NCI-H748 (cell line): ENCODE results near the gene CDCA3.

ENCODE experiments used
- DNase-seq: peaks from one replicate; lab custom pipeline; 2025; ENCODE audit not compliant: unreplicated experiment; lab: John Stamatoyannopoulos, UW

The CDCA3 gene

DNA sequence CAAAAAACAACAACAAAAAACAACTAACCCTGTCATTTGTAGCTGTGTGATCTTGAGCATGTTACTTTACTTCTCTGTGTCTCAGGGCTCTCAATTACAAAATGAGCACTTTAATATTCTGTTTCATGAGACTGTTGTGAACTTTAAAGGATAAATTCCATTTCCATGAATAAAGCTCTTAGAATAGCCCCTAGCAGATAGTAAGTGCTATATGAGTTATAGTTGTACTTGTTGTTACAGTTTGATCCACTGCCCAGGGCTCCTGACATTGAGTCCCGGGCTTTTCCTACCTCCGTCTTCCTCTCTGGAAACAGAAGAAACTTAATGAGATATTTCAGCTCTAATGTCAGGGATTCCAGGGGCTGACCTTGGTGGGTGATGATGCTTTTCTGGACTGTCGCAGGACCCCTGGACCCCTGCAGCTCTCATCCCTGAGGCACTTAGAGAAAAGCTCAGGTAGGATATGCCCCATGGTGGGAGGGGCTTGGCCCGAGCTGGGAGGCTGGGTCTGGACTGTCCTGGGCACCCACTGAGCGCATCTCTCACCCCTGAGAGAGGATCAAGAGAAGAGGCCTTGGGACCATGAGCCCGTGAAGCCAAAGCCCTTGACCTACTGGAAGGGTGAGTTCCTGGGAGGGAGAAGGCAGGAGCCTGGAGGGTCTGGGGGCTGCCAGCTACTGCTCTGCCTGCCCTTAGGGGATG, 17.7 kb downstream of the CDCA3 start:
- no peak for DNase-seq

DNA sequence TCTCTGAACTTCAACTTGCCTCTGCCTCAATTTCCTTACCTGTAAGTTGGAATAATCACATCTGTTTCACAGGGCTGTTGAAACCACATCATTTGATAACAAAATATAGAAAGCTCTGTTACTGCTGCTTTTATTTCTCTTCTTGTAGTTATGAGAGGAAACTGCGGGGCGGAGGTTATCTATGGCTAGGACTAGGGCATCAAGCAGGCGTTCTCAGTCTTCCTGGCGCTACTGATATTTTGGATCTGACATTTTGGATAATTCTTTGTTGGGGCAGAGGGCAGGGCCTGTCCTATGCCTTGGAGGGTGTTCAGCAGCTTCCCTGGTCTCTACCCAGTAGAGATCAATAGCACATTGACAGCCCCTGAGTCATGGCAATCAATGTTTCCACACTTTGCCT, 19.0 kb downstream of the CDCA3 start:
- no peak for DNase-seq

DNA sequence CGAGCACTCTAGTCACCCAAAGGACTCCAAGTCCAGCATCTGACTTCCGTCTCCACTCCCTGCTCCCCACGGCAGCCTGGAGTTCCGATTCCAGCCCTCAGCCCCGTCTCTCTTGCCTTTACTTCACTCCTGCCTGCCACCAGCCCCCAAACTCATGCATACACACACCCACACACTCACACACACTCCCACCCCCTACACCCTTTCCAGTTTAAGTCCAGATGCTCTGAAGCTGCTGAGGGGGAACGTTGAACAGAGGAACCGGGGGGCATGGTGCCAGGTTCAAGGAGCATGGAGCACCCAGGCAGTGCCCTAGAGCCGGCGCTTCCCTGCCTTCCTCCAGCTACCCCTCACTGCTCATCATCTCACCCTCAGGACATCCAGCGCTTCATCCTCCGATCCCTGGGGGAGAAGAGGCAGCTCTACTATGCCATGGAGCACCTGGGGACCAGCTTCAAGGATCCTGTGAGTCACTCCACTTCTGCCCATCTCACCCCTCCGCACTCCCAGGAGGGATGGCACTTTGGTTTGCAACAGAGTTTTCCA, 19.6 kb downstream of the CDCA3 start:
- no peak for DNase-seq

DNA sequence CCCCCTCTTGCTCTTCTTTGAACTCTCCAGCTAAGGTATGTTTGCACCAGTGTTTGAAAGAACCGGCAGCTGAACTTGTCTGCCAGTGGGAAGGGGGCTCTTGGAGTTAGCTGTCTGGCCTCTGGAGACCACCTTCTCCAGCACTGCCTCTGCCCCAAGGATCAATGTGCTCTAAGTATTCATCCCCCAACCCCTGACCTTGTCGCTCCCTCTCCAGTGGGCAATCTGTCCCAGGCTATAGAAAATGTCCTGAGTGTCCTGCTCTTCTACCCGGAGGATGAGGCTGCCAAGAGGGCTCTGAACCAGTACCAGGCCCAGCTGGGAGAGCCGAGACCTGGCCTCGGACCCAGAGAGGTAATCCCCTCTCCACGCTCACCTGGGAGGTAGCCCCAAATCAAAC, 20.1 kb downstream of the CDCA3 start:
- DNase-seq, result no peak

DNA sequence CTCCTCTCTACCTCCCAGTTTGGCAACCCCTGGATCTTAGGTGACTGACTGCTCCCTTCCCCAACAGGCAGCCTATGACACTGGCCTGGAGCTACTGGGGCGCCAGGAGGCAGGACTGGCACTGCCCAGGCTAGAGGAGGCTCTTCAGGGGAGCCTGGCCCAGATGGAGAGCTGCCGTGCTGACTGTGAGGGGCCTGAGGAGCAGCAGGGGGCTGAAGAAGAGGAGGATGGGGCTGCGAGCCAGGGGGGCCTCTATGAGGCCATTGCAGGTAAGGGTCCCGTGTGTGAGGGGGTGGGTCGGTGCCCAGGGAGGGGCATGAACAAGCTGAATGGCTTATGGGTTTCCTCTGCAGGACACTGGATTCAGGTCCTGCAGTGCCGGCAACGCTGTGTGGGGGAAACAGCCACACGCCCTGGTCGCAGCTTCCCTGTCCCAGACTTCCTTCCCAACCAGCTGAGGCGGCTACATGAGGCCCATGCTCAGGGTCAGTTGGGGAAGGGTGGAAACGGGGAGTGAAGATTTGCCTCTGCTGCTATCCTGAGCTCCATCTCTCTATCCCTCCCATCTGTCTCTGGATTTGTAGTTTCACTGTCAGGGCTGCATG, 20.7 kb downstream of the CDCA3 start:
- DNase-seq, result no peak

DNA sequence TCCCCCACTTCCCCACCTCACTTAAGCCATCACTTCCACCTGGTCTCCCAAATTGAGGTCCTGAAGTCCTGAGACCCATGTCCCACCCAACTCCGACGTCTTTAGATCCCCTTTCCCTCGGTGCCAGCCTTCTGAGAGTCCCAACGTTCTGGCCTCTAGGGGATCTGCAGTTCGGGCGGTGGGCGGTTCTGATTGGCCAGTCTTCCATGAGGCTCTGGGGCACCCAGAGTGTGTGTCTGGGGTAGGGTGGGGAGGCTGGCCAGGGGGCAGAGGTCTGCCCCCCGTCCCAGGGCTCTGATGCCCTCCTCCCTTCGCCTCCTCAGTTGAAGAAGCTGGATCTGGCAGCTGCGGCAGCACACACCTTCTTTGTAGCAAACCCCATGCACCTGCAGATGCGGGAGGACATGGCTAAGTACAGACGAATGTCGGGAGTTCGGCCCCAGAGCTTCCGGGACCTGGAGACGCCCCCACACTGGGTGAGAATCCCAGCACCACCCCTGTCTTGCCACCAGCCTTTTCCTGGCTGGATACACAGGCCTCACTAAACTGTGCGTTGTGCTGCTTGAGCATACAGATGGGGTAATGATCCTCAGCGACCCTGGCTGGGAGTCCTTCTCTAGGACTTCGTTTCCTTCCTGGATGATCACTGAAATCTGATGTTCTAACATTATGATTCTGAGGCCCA, 21.4 kb downstream of the CDCA3 start:
- no peak for DNase-seq

DNA sequence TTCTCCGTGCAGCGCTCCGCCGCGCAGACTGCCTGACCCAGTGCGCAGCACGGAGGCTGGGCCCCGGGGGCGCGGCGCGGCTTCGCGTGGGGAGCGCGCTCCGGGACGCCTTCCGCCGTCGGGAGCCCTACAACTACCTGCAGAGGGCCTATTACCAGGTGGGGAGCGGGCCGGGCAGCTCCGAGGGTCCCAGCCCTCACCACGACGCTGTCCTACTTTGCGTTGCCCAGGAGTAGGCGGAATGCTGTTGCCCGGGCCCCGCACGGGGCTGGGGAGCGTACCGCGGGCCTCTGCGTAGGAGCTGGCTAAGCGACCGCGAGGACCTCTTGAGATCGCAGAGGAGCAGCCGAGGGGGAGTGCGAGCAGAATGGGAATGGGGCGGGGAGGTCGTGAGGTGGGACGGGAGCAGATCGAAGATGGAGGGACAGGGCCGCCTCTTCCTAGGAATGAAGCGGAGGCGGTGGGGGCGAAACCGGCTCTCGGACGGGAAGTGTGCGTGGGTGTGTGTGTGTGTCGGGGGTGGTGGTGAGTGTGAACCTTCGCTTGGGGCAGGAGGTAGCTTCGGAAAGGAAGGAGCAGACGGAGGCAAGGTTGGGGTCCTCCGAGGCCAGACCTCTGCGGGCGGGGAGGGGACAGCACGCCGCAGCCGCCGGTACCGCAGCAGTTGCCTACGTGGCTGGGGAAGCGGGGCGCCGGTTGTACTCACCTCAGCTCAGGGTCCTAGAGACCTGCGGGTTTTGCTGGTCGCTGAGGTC, 22.1 kb downstream of the CDCA3 start:
- peak; percentile 33 for DNase-seq

DNA sequence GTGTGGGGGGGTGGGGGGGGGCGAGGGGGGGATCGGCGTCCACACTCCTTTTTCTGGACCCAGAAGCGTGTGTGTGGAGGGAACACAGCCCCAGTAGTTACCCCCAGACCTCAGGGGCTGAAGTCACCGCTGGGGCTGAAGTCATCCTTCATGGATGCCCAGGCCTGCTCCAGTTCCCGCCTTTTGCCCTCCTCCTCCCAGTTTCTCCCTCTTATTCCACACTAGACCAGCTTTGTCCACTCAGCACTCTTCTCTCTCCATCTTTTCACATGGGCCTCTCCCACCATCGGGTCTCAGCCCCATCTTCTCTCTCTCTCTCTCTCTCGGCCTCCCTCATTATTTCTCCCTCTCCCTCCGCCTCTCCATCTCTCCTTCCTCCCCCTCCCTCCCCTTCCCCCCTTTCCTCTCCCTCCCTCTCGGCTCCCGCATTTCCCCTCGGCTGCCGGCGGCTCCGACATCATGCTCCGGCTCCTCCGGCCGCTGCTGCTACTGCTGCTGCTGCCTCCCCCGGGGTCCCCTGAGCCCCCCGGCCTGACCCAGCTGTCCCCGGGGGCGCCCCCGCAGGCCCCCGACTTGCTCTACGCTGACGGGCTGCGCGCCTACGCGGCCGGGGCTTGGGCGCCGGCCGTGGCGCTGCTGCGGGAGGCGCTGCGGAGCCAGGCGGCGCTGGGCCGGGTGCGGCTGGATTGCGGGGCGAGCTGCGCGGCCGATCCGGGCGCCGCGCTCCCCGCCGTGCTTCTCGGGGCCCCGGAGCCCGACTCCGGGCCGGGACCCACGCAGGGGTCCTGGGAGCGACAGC, 22.9 kb downstream of the CDCA3 start, which contains the start of gene P3H3:
Gene P3H3, plus strand, starts transcription at position 426 of the 799 bp plus-strand sequence. Its CDS starts 34 bp downstream, at position 460.
- peak; percentile 73 for DNase-seq

DNA sequence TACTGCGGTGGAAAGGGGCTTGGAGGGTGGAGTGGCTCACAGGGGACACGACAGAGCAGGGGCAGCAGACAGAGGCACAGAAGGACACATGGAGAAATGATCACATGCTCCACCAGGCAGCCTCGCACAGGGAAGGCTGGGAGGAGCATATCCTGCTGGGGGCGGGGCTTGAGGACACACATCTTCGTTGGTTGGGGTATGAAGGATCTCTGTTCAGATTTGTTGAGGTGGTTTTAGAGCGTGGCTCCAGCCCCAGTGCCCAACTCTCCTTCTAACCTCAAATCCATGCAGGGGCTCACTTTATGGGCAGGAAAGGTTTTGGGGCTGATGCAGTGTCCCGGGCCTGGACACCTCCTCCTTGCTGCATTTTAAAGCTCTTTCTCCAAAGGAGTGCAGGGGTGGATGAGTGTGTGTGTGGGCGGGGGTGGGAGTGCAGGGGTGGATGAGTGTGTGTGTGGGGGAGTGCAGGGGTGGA, 23.6 kb downstream of the CDCA3 start:
- DNase-seq, result peak; percentile 84

DNA sequence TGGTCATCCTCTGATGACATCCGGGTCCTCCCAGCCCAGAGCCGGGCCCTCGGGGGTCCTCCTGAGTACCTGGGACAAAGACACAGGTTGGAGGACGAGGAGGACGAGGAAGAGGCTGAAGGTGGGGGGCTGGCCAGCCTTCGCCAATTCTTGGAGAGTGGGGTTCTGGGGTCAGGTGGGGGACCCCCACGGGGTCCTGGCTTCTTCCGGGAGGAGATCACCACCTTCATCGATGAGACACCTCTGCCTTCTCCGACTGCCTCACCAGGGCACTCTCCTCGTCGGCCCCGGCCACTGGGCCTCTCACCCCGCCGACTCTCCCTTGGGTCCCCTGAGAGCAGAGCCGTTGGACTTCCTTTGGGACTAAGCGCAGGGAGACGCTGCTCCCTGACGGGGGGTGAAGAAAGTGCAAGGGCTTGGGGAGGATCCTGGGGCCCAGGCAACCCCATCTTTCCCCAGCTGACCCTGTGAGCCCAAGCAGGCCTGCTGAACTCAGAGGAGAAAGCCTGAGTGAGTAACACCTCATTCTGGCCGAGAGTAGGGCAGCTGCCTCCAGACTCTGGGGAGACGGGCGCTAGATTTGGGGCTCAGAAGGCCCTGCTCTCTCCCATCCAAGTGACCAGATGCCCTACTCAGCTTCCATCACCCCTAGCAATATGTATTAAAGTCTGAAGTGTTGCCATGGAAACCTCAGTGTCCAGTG, 24.2 kb downstream of the CDCA3 start:
- no peak for DNase-seq

DNA sequence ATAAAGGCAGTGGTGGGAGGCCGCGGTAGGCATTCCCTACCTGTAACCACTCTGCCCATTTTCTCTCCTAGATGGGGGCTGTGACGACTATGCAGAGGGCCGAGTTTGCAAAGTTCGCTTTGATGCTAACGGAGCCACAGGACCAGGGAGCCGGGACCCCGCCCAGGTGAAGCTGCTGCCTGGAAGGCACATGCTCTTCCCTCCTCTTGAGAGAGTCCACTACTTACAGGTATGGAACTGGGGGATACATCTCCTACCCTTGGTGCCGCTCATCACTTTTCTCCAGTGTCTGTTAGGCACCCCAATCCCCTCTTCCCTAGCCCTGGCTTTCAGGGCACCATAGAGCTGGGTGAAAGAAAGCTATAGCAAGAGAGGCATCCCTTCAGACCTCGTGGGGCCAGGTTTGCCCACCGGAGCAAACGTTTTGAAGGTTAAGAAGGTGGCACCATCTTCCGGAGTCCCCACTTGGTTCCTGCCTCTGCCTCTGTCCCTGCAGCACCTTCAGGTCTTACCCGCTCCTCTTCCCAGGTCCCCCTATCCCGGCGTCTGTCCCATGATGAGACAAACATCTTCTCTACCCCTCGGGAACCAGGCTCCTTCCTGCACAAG, 24.9 kb downstream of the CDCA3 start:
- DNase-seq, result no peak

DNA sequence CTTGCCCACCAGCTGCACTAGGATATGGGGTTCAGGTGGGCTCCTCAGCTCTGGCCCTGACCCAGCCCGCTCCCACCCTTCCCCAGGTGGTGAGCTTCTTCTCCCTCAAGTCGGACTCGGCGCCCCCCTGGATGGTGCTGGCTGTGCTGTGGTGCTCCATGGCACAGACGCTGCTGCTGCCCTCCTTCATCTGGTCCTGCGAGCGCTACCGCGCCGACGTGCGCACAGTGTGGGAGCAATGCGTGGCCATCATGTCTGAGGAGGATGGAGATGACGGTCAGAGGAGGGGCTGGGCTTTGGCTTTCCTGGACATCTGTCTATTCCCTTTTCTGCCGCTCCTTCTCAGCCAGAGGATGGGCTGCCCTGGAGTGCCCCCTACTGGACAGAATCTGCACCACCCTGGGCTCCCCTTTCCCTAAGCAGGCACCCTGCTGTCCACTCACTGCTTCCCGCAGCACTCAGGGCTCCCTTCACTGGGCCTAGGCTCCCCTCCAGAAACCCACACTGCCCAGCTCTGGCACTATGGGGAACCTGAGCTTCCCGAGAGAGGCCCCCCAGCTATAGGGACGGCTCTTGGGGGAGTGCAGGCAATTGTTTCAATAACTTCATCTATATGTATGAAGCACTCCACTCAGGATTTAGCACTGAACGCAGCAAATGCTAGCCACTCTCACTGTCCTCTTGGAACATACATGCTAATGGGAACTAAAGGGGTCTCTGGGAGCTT, 25.5 kb downstream of the CDCA3 start:
- DNase-seq, result peak; percentile 79

DNA sequence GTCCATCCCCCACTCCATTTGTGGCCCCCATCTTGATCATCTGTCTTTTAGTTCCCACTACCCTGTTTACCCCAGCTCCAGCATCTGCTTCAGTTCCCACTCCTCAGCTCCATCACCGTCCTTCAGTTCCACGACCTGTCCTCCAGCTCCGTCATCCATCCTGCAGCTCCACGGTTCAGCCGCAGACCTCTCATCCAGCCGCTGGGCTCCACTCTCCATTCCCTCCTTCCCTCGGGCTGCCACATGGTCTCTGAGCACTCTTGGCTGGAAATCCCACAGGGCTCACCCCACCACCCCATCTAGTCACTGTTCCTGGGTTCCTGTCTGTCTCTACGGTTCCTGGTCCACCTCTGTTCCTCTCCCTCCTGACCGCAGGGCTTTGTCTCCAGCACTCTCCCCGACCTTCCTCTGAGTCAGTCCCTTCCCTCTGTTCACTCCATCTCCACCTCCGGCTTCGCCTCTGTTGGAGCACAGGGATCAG, 26.1 kb downstream of the CDCA3 start:
- DNase-seq, result no peak

DNA sequence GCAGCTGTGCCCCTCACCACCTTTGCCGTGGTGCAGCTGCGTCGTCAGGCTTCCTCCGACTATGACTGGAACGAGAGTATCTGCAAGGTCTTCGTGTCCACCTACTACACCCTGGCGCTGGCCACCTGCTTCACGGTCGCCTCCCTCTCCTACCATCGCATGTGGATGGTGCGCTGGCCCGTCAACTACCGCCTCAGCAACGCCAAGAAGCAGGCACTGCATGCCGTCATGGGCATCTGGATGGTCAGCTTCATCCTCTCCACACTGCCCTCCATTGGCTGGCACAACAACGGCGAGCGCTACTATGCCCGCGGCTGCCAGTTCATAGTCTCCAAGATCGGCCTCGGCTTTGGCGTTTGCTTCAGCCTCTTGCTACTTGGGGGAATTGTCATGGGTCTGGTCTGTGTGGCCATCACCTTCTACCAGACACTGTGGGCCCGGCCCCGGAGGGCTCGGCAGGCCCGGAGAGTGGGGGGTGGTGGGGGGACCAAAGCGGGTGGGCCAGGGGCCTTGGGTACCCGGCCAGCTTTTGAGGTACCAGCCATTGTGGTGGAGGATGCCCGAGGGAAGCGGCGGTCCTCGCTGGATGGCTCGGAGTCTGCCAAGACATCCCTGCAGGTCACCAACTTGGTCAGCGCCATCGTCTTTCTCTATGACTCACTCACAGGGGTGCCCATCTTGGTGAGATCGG, 26.9 kb downstream of the CDCA3 start:
- no peak for DNase-seq

DNA sequence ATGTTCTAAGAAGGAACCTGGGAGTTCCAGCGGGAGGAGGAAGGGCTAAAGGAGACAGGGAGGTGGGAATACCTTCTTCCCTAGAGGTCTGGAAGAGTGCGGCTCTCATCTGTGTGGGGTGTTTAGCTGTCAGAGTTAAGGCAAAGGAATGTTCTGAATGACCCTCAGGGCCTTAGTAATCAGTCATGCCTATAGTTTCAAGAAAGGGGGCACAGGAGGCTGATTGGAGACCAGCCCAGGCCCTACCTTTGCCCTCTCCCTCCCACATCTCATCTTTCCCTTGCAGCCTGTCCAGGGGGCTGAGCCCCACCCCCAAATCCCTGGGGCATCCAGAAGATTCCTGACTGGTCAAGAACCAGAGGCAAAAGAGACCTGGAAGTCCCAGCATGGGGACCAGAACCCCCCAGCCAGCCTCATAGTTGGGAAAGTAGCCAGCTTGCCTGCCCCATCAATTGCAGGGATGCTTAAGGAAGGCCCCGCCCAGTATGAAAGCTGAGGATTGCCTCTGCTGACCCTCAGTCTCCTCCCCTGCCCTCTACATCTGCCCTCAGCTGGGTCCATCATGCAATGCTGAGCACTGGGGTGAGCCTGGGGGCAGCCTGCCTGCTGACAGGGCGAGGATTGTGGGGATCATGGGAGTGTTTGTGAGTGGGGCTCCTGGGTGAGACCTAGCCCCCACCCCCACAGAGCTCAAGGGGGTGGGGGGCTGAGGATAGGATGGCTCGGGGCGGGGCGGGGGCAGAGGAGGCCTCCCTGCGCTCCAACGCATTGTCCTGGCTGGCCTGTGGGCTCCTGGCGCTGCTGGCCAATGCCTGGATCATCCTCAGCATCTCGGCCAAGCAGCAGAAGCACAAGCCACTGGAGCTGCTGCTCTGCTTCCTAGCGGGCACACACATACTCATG, 27.7 kb downstream of the CDCA3 start:
- no peak for DNase-seq

DNA sequence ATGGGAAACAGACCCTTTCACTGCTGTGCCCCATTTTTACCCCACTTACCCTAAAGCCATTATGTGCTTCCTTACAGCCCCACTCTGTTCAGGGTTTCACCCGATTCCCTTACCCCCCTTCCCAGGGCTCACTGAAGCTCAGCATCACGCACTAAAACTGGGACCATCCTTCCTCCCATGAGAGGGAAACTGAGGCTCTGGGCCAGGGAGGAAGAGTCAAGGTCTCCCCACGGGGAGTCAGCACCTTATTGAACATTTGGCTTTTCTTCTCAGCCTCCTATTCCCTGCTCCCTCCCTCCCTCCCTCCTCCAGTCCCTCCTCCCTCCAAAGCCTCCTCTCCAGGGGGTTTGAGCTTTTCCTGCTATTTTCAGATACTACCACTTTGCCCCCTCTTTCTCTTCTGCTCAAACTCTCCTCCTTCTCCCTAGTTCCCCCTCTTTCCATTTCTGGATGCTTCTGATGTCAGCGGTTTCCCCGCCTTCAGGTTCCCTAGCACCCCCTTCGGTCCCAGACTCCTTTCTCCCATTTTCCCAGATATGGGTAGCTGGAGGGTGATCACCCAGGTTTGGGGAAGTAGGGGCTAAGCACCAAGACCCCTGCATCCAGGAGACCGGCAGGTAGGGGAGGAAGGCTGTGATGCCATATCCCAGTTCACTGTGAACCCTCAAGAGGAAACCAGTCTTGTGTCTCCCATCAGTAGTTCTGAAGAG, 28.5 kb downstream of the CDCA3 start:
- DNase-seq, result no peak
